Lung (tissue), 12 donors: ENCODE results near the gene CLP1. TPM values are rescaled to one million over a fixed set of nuclear protein-coding genes. Genes with fewer than 3 reads are reported as not detected.
A peak's percentile ranks its signal among the peaks of the same experiment; 100 is the strongest.
"Not testable (repeated sequence)": the region's sequence is repeated elsewhere in the genome, so short reads cannot be mapped to it uniquely, and the experiment has no call there.

ENCODE experiments used
- ATAC-seq: fragments of 200-7000 bp; cut with Tn5 transposase; one replicate; pipeline ENCODE4 v1.9.1; 2020; ENCODE audit warnings: moderate number of reproducible peaks; ENCODE audit not compliant: insufficient read depth, low FRiP score
- DNase-seq, 3 donors: peaks; one replicate each; pipeline ENCODE4 v3.0.0-alpha.2; 2013 to 2017
- H3K27ac ChIP-seq, 2 donors: one replicate each; pipeline ENCODE4 v1.5.1; 2013; ENCODE audit warnings: mild to moderate bottlenecking in 2 of 2, moderate library complexity in 2 of 2, control low read depth in 1 of 2, inconsistent platforms in 1 of 2, low read depth in 1 of 2, low read length in 1 of 2
- H3K27me3 ChIP-seq, 3 donors: one replicate each; pipeline ENCODE4 v1.5.1; 2013; ENCODE audit warnings: low read length in 2 of 3; ENCODE audit not compliant: control insufficient read depth in 3 of 3, insufficient read depth in 3 of 3
- H3K36me3 ChIP-seq, 4 donors: one replicate each; pipeline ENCODE4 v1.5.1; 2013; ENCODE audit warnings: low read length in 4 of 4, mild to moderate bottlenecking in 1 of 4, moderate library complexity in 1 of 4; ENCODE audit not compliant: control insufficient read depth in 4 of 4, insufficient read depth in 4 of 4
- H3K4me1 ChIP-seq, 5 donors: one replicate each; pipeline ENCODE4 v1.5.1; 2013; ENCODE audit warnings: low read length in 5 of 5, mild to moderate bottlenecking in 2 of 5, moderate library complexity in 1 of 5; ENCODE audit not compliant: control insufficient read depth in 5 of 5, insufficient read depth in 5 of 5
- H3K4me3 ChIP-seq: one replicate; pipeline ENCODE4 v1.5.1; 2013; ENCODE audit warnings: mild to moderate bottlenecking, control low read depth, moderate library complexity
- H3K9ac ChIP-seq, 2 donors: one replicate each; pipeline ENCODE4 v1.5.1; 2013; ENCODE audit warnings: low read length in 2 of 2, control low read depth in 1 of 2; ENCODE audit not compliant: insufficient read depth in 1 of 2
- H3K9me3 ChIP-seq, 4 donors: one replicate each; pipeline ENCODE4 v1.5.1; 2013; ENCODE audit warnings: low read length in 3 of 4, mild to moderate bottlenecking in 1 of 4, moderate library complexity in 1 of 4; ENCODE audit not compliant: control insufficient read depth in 4 of 4, insufficient read depth in 3 of 4
- CTCF ChIP-seq: IDR thresholded peaks from 2 replicates; pipeline ENCODE4 v1.5.1; 2012; ENCODE audit warnings: mild to moderate bottlenecking; ENCODE audit errors: control extremely low read depth, extremely low read depth
- WGBS, 2 donors: extraction: QIAGEN DNeasy Blood & Tissue Kit; methylation state at CpG; one replicate each; pipeline ENCODE4 v1.1.7; 2013; 5-methylcytosine and 5-hydroxymethylcytosine counted together
- polyA plus RNA-seq, 2 donors: library from polyadenylated mRNA; stranded (reverse); fragments of 200-250 nt; gene quantifications; one replicate each; pipeline ENCODE4 v1.2.1, GENCODE V29; 2013
- total RNA-seq, 2 donors: library from RNA; depleted of rRNA in 1 of 2; stranded (reverse); fragments of >200 nt in 1 of 2; gene quantifications; one replicate each; pipeline ENCODE4 v1.2.1, GENCODE V29; 2014 to 2021
- donor health status: control.
- donor health status: control.
- donor health status: Bipolar disorder and iron deficiency.
- donor health status: healthy.
- donor health status: DM: yes; HTN: yes; CAD: no.

CLP1 gene
- total and polyA plus RNA-seq, 4 donors, result 6.5 to 16.6 (median 9.7) TPM

- Histone ChIP-seq H3K27ac (no peak overlapping the region), H3K4me3 (no peak overlapping the region), H3K27me3 (no peaks in the 10 kb centered on the region), H3K4me1 (peaks cover 0 to 43% (median 23%) of the 10 kb centered on the region in 5 donors), H3K36me3 (no peaks in the 10 kb centered on the region), H3K9me3 (peaks cover 0 to 2% (median 0%) of the 10 kb centered on the region in 4 donors), H3K9ac (no peak overlapping the region)
- no peak for ATAC-seq
- DNase-seq, result no peak
- no peak for TF ChIP-seq CTCF
- 84 to 91% methylated on average over 7 of the region's 7 CpGs for WGBS, 2 donors
These were observed 6.2 kb upstream of the CLP1 start for GRCh38 chr11:57651408-57651807.

- not testable (repeated sequence) for H3K9me3 ChIP-seq, ATAC-seq, H3K9ac ChIP-seq, H3K36me3 ChIP-seq, H3K27me3 ChIP-seq, H3K27ac ChIP-seq, H3K4me3 ChIP-seq
- 71 to 78% methylated on average over 14 of the region's 14 CpGs for whole genome bisulfite sequencing, 2 donors
- peaks cover 0 to 40% (median 18%) of the 10 kb centered on the region in 5 donors for H3K4me1 ChIP-seq
- peak in 1 of 3 donors; percentile 38 for DNase-seq
These were observed 5.3 kb upstream of the CLP1 start for GRCh38 chr11:57652230-57652629.

GRCh38 chr11:57652662-57653061 is 4.9 kb upstream of the CLP1 start:
- Histone ChIP-seq H3K27me3 (no peaks in the 10 kb centered on the region), H3K4me3 (no peak overlapping the region), H3K27ac (no peak overlapping the region), H3K9me3 (no peaks in the 10 kb centered on the region), H3K36me3 (no peaks in the 10 kb centered on the region), H3K9ac (peak overlapping the region in 1 of 2 donors; percentile 20), H3K4me1 (peaks cover 0 to 35% (median 15%) of the 10 kb centered on the region in 5 donors)
- no peak for DNase-seq
- 66 to 72% methylated on average over 3 of the region's 3 CpGs for WGBS, 2 donors
- TF ChIP-seq CTCF, result no peak
- no peak for ATAC-seq

GRCh38 chr11:57653163-57653562 is 4.4 kb upstream of the CLP1 start:
- no peak for ATAC-seq
- H3K9me3 ChIP-seq, result no peaks in the 10 kb centered on the region
- no peaks in the 10 kb centered on the region for H3K27me3 ChIP-seq
- TF ChIP-seq CTCF, result no peak
- H3K36me3 ChIP-seq, result no peaks in the 10 kb centered on the region
- peak overlapping the region in 1 of 2 donors; percentile 20 for H3K9ac ChIP-seq
- no peak overlapping the region for H3K27ac ChIP-seq
- peaks cover 0 to 32% (median 10%) of the 10 kb centered on the region in 5 donors for H3K4me1 ChIP-seq
- no peak for DNase-seq
- H3K4me3 ChIP-seq, result no peak overlapping the region
- 31 to 35% methylated on average over 3 of the region's 3 CpGs for WGBS, 2 donors
